Suppressor macrophage treated with lipopolysaccharide for 4 hours (primary cell): ENCODE results near the gene RAD54L.
"Not testable (repeated sequence)": the region's sequence is repeated elsewhere in the genome, so short reads cannot be mapped to it uniquely, and the experiment has no call there.

Experiments
- DNase-seq: peaks from one replicate; pipeline ENCODE4 v3.0.0-alpha.2; 2020

The RAD54L gene

DNA sequence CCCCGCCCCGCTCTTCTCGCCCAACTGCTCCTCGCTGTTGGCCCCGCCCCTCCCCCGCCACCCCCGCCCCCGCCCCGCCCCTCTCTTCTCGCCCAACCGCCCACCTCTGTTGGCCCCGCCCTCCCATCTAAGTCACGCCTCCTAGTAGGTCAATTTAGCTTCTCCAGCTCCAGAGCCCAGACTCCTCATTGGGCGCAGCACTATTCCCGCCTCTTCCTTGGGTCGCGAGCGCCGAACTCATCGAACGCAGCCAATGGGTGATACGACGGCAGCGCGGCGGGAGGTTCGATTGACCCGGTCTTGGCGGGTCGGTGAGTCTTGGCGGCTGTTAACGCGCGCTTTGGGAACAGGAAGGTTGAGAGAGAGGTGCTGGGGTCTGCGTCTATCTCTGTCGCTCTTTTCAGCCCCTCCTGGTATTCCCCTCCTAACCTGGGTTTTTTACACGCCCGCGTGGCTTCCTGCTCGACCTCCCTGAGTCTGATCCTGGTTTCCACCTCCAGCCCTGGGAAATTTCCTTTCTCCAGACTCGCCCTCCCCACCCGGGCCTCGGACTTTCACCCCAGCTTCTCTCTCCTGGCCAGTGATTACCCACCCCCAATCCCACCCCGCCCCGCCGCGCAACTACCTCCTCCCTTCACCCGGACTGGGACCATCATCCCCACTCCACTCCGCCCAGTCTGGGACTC, at the start of gene RAD54L:
TSS of gene RAD54L (plus strand) at position 328 of the 686 bp plus-strand sequence. CDS start 643 bp downstream, outside the sequence.
- peak; percentile 99 for DNase-seq

DNA sequence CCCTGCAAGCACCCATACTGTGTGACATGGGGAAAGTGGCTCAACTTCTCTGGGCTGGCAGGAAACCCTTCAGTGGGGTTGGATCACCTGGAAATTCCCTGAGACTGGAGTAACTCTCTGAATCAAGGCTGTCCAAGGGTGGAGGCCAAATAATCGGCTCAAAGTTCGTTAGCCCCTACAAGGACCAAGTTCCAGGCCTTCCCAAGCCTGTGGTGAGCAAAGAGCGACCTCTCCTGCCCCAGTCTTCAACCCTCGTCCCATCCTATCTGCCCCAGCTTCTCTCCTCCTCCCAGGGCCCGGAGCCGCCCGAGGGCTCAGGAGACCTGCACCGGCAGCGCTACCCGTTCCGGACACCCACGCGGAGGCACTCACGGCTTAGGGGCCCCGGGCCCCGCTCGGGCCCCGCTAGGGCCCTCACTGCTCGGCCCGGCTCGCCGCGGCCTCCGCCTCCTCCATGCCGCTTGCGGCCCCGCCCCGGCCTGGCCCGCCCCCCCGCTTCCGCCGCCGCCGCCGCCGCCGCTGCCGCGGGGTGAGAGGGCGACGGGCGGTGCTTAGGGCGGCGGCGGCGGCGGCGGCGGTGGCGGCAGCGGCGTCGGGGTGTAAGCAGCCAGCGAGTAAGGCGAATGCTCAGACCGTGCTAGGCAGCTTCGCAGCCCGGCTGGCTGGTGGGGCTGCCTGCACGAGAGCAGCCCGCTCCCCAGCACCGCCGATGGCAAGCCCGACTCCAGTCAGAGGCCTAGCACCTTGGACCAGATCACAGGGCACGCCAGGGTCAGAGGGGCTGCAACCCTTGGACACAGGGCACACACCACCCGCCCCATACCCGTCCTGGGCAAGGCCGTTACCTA, 49.4 kb upstream of the RAD54L start, which contains the start of gene POMGNT1:
TSS of gene POMGNT1 (minus strand) at position 471 of the 848 bp plus-strand sequence. CDS start 613 bp downstream, outside the sequence.
- peak; percentile 79 for DNase-seq

DNA sequence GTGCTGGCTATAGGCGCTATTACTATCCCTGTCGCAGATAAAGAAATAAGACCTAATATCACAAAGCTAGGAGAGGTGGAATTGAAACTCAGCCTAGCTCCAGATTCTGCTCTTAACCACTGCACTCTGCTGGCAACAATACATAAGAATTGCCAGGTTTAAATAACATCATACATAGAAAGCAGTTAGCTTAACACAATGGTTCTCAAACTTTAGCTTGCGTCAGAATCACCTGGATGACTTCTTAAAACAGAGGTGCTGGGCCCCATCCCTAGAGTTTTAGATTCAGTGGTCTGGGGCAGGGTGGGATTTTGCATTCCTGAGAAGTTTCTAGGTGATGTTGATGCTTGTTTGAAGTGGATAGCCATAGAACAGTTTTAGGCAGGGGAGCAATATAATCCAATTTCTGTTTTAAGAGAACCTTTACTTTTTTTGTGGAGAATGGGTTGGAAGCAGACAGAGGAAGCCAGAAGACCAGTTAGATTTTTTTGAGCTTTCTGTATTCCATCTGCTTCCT, 48.3 kb upstream of the RAD54L start:
- no peak for DNase-seq

DNA sequence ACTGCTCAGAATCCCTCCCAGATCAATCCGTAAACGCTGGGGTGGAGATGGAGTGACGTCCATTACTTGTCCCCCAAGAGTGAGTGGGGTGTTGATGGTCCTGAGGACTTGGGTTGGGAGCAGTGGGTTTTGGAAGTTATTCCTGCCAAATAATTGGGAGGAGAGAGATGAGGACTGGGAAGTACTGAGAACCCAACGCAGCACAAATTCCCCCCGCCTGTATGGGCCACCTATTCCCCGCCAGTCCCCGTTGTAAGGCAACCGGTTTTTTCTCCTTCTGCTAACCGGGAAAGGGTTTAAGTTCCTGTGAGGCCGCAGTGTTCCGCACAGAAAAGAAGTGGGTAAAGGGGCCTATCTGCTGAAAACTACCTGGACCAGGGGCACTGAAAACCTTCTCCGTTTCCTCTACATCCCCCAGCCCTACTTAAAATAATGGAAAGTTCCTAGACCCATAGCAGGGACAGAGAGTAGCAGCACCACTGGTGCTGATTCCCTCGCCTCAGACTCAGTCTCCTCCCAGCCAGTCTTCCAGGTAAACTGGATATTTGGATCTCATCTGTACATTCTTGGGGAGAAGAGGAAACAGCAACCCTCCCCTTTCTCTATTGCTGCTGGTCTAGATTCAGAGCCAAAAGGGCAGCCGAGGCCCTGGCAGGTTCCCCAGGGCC, 43.7 kb upstream of the RAD54L start:
- DNase-seq: no peak

DNA sequence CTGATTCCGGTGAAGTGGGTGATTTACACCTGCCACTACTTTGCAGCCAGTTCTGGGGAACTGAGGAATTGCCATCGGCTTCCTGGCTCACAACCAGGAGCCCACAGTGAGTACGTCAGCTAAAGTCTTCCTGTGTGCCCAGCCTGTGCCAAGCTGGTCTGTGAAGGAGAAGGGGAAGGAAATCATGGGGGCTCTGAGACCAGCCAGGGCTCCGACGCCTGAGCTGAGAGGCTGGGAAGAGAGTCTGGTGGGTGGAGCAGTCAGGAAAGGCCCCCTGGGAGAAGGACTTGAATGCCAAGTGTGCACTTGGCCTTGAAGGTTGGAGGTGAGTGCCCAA, 43.2 kb upstream of the RAD54L start:
- no peak for DNase-seq

DNA sequence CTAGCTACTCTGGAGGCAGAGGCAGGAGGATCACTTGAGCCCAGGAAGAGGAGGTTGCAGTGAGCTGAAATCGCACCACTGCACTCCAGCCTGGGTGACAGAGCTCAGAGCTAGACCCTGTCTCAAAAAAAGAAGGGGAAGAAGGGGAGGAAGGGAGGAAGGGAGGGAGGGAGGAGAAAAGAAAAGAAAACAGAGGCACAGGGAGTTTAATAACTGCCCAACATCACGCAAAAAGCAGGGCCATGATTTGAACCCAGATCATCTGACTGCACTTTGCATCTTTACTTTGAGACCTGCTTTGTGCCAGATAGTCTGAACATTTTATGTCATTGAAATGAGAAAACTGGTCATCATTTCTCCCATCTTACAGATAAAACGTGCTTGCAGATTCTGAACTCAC, 42.4 kb upstream of the RAD54L start:
- no peak for DNase-seq

DNA sequence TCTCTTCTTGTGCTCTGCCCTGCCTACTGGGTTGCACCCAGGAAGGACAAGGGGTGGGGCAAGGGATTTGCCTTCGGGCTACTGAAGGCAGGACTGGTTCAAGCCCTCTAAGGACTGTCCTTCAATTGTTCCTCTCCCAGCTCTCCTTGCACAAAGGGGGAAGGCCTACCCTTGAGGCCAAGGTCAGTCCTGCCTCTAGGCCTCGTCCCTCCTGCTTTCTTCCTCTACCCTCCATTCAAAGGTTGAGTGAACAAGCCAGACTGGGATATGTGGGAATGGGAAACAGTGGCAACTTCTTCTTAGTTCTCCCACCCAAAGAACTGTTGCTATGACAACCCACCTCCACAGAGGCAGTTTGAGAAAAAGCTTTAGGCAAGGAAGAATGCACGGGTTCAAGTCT, 41.8 kb upstream of the RAD54L start:
- DNase-seq: no peak

DNA sequence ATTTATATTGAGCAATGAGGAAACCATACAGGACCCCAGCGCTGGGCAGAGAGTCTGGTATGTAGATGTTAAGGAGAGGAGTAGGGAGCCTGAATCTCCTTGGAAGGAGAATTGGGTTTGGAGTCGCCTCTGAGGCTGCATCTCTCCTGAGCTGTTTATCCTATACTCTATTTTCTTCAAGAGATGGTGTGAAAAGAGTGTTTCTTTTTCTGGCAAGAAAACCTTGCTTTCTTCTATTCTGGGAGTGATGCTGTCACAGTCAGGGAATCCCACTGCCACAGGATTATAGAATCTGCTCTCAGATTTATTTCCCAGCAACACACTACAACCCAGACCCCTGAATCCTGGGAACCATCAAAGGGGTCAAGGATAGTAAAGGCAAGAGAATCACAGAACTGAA, 41.2 kb upstream of the RAD54L start:
- no peak for DNase-seq

DNA sequence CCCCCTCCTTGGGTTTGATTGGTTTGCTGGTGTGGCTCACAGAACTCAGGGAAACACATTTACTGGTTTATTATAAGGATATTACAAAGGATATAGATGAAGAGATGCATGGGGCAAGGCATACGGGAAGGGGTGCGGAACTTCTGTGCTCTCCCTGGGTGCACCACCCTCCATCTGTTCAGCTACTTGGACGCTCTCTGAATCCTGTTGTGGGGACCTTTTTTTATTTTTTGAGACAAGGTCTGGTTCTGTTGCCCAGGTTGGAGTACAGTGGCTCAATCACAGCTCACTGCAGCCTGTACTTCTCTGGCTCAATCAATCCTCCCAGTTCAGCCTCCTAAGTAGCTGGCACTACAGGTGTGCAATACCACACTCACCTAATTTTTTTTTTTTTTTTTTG, 37.0 kb upstream of the RAD54L start:
- DNase-seq: no peak

DNA sequence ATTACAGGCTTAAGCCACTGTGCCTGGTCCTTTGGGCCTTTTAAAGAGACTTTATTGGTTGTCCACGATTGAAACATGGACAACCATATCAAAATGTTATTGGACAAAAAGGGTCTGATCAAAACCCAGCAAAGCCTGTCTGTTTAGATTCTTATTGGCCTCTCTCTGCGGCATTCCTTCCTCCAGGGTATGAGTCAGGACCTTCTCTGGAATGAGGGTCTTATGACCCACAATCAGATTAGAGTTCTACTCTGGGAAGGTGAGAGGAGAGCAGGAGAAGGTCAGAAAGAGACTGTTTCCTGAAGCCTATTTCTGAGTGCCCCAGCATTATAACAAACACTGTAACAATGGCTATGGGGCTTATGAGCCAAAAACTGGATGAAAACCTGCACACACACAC, 36.5 kb upstream of the RAD54L start:
- no peak for DNase-seq

DNA sequence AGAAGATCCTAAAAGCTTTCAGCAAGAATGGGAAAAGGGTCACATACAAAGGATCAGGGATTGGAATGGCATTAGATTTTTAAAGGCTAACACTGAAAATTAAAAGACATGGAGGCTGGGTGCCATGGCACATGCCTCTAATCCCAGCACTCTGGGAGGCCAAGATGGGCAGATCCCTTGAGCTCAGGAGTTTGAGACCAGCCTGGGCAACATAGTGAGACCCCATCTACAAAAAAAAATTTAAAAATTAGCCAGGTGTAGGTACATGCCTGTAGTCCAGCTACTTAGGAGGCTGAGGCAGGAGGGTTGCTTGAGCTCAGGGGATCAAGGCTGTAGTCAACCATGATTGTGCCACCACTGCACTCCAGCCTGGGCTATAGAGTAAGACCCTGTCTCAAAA, 32.1 kb upstream of the RAD54L start:
- DNase-seq: no peak

DNA sequence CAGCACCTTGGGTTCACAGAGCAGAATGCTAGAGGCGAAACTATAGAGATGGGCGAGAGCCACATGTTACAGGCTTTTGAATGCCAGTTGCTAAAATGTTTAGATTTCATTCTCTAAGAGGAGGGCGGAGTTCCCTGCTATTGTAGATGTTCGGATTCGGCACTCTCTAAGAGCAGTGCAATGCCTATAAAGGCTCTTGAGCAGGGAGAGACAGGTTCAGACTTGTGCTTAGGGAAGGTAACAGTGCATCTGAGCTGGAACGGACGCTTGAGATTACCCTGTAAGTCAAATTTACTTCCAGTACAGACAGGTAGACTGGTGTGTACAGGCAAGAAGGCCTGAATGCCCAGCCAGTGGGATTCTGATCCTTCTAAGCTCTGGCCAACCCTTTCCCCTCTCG, 29.1 kb upstream of the RAD54L start:
- DNase-seq: no peak

DNA sequence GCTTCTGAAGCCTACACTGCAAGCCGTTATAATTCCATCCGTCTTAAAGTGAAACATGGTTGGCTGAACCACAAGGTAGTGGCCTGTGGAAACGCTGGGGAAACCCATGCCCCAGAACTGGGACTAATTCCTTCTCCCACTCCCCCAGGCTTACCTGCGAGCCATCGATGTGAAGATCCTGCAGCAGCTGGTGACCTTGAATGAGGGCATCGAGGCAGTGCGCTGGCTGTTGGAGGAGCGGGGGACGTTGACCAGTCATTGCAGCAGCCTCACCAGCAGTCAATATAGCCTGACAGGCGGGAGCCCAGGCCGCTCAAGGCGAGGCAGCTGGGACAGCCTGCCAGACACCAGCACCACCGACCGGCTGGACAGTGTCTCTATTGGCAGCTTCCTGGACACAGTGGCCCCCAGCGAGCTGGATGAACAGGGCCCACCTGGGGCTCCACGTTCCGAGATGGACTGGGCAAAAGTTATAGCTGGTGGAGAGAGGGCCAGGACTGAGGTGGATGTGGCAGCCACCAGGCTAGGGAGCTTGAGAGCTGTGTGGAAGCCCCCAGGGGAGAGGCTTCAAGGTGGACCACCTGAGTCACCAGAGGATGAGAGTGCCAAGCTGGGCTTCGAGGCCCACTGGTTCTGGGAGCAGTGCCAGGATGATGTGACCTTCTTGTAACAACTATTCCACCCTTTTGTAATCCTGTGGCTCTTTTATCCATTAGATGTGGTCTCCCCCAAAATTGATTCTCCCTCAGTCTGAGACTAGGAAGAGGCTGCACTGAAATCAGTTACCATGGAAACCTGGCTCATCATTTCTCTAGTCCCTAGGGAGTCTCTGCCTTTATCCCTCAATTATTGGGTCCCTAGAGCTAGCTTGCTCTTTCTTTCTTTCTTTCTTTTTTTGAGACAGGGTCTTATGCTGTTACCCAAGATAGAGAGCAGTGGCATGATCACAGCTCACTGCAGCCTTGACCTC, 27.7 kb upstream of the RAD54L start:
- no peak for DNase-seq

DNA sequence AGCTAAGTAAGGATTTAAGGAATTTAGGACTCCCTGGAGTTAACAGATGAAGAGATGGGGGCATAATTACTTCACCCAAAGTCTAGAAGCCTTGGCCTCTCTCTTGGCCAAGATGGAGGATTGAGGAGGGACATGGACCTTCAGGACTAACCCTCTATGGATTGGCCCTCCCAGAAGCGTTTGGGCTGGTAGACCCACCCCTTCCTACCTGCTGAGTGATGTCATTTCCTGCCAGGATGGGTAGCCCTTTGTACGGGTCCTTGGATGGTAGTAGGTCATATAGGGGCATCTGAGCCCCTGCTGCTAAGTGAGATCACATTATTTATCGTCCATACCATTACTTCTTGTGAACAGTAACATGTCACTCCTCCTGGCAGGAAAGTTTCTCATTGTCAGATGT, 26.8 kb upstream of the RAD54L start:
- no peak for DNase-seq

DNA sequence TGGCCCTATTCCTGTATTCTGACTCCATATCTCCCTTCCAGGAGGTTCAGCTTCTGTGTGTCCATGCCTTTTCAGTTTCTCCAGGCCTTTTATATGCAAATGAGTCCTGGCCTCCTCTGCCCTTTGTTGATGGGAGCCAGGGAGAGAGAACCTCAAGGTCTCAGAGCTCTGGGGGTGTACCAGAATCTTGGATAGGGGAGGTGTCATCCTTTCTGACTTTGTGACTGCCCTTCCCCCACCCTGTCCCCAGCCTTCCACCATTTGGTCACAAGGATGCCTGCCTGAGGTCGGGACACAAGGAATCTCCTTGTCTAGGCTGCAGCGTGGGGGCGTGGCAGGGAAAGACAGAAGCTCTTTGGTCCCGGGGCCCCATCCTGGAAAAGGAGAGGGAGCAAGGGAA, 25.8 kb upstream of the RAD54L start:
- no peak for DNase-seq

DNA sequence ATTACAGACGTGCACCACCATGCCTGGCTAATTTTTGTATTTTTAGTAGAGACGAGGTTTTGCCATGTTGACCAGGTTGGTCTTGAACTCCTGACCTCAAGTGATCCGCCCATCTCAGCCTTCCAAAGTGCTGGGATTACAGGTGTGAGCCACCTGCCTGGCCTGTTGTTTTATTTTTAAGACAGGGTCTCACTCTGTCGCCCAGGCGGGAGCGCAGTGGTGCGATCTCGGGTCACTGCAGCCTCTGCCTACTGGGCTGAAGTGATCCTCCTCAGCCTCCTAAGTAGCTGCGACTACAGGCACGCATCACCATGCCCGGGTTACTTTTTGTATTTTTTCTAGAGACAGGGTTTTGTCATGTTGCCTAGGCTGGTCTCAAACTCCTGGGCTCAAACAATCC, 24.5 kb upstream of the RAD54L start:
- not testable (repeated sequence) for DNase-seq

DNA sequence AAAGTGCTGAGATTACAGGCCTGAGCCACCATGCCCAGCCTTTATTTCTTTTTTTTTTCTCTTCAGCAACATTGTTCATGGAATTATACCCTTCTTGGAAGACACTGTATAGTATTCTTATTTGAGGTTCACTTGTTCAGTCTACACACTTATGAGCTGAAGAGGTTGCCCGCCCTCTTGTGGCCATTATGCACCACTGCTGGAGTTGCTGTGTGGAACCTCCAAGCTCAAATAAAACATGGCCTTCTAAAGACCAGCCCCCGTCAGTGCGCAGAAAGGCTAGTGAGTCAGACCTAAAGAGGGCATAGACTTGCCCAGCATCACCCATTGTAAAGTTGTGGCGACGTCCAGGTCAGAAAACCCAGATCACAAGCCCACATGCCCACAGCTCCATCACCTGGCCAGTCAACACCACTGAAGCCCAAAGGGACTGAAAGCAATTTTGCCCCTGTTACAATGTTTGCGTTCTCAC, 24.1 kb upstream of the RAD54L start:
- DNase-seq: peak; percentile 84

DNA sequence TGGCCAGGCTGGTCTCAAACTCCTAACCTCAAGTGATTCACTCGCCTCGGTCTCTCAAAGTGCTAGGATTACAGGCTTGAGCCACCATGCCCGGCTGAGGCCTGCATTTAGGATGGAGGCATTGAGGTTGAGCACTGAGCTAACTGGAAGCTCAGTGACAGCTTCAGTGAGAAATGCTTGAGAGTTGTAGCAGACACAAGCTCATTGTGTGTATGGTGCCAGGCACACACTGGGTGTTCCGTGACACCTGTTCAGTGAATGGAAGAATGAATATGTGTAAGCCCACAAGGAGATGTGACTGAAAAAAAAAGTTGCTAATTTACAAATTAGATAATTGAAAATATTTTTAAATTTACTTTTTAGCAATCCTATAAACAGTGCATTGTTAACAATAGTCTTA, 22.6 kb upstream of the RAD54L start:
- DNase-seq: no peak

DNA sequence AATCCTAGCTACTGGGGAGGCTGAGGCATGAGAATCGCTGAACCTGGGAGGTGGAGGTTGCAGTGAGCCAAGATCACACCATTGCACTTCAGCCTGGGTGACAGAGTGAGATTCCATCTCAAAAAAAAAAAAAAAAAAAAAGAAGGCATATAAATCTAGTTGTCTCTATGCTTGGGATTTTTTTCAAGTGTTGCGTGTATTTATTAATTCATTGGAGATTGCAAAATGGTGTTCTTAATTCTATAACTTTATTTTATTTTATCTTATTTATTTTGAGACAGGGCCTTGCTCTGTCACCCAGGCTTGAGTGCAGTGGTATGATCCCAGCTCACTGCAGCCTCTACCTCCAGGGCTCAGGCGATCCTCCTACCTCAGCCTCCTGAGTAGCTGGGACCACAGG, 16.3 kb upstream of the RAD54L start:
- not testable (repeated sequence) for DNase-seq

DNA sequence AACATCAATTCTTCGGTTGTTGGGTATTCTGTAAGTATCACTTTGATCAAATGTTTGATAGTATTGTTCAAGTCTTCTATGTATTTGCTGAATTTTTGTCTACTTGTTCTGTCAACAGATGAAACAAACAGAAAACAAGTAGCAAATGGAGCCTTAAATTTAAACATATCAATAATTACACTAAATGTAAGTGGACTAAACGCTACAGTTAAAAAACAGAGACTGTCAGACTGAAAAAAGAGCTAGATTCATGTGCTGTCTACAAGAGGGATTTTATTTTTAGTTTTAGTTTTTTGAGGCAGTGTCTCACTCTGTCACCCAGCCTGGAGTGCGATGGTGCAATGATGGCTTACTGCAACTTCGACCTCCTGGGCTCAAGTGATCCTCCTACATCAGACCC, 10.7 kb upstream of the RAD54L start:
- no peak for DNase-seq

DNA sequence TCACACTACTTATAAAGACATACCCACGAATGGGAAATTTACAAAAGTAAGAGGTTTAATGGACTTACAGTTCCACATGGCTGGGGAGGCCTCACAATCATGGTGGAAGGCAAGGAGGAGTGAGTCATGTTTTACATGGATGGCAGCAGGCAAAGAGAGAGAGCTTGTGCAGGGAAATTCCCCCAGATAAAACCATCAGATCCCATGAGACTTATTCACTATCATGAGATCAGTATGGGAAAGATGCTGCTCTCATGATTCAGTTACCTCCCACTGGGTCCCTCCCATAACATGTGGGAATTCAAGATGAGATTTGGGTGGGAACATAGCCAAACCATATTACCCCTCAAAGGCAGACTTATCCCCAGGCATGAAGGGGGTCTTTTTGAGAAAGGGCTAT, 8.7 kb upstream of the RAD54L start:
- peak; percentile 81 for DNase-seq

DNA sequence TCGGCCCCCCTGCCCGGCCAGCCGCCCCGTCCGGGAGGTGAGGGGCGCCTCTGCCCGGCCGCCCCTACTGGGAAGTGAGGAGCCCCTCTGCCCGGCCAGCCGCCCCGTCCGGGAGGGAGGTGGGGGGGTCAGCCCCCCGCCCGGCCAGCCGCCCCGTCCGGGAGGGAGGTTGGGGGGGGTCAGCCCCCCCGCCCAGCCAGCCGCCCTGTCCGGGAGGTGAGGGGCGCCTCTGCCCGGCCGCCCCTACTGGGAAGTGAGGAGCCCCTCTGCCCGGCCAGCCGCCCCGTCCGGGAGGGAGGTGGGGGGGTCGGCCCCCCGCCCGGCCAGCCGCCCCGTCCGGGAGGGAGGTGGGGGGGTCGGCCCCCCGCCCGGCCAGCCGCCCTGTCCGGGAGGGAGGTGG, 5.8 kb upstream of the RAD54L start:
- DNase-seq: not testable (repeated sequence)
